Choroid plexus epithelial cell (primary cell): Measurements from ENCODE around the gene GRIA4.

ENCODE experiments used
- DNase-seq: peaks from one replicate; pipeline ENCODE4 v3.0.0-alpha.2; 2010; ENCODE audit warnings: low read depth
- H3K4me3 ChIP-seq: 2 replicates; pipeline ENCODE4 v1.5.1; 2011; ENCODE audit warnings: low read depth, mild to moderate bottlenecking, control low read depth, low read length, moderate library complexity
- TF ChIP-seq, protein P1 (sequence below): conservative IDR thresholded peaks from 2 replicates; pipeline ENCODE4 v1.5.1; 2011; ENCODE audit warnings: low read depth, mild to moderate bottlenecking, control low read depth, inconsistent platforms, low read length, moderate library complexity

The GRIA4 gene

DNA sequence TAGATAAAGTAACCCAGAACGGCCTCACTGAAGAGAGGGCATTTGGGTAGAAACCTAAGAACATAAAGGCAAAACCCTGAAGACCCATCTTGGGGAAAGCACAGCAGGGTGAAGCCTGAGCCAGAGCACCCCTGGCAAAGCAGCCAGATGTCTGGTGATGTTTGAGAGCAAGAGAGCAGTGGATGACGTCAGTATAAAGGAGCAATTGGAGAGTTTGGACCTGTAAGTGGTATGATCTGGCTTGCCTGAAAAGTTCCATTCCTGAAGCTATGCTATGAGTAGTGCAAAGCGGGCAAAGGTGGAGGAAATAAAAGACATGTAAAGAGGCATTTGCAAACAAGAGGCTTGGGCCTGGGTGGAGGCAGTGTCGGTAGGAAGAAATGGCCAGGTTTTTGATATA lies 244.4 kb downstream of the GRIA4 start:
- no peak overlapping the region for H3K4me3 ChIP-seq
- TF ChIP-seq, protein P1, sequence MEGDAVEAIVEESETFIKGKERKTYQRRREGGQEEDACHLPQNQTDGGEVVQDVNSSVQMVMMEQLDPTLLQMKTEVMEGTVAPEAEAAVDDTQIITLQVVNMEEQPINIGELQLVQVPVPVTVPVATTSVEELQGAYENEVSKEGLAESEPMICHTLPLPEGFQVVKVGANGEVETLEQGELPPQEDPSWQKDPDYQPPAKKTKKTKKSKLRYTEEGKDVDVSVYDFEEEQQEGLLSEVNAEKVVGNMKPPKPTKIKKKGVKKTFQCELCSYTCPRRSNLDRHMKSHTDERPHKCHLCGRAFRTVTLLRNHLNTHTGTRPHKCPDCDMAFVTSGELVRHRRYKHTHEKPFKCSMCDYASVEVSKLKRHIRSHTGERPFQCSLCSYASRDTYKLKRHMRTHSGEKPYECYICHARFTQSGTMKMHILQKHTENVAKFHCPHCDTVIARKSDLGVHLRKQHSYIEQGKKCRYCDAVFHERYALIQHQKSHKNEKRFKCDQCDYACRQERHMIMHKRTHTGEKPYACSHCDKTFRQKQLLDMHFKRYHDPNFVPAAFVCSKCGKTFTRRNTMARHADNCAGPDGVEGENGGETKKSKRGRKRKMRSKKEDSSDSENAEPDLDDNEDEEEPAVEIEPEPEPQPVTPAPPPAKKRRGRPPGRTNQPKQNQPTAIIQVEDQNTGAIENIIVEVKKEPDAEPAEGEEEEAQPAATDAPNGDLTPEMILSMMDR, result no peak
- no peak for DNase-seq

DNA sequence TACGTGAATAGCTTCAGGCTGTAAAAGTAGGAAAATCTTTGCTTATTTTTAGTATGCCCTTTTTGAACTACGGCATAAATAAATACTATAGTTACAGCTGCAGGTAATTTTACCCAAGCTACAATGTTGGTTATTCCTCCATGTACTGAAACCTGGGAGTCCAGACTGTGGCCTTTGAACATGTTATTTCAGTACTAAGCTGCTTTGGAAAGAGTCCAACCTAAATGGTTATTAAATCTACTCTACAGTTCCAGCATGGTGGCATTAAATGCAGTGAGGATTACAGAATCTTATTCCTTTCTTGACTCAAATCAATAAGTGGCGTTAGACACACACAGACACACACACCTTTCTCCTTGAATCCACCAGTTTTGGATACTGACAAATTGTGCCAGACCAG lies 247.1 kb downstream of the GRIA4 start:
- H3K4me3 ChIP-seq, result no peak overlapping the region
- TF ChIP-seq, protein P1, result no peak
- DNase-seq, result peak; percentile 19

DNA sequence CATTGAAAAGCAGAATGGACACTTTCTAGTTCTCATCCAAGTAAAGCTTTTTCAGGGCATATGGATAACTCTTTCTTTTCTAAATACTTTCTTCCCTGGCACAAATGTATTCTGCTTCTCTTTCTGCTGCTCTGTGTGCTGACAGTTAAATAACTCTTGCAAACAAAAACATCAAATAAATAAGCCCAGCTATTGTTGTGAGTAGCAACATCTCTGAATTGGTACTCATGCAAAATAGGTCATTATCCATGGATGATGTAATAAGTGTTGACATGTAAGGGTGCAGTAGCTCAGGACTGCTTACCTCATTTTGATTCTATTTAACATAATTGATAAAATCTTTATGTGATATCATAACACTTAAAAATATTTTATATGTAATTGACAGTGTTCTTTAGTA lies 247.9 kb downstream of the GRIA4 start:
- no peak for DNase-seq
- no peak overlapping the region for H3K4me3 ChIP-seq
- TF ChIP-seq, protein P1, result no peak

DNA sequence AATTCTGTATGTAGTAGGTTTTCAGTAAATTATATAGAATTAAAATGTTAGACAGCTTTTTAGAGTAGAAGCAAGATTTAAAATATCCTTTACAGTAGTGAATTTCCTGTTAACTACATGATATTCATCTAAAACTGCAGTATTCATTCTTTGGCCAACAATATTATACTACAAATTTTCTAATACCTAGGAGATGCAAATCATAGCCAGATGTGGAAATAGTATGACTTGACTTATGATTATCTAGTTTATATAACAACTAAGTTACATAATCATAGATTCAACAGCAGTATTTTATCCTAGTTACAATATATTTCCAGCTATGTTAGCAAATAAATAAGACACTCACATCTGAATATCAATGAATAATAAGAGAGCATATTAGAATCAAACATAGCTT lies 249.0 kb downstream of the GRIA4 start:
- H3K4me3 ChIP-seq, result no peak overlapping the region
- no peak for DNase-seq
- TF ChIP-seq, protein P1, result no peak

DNA sequence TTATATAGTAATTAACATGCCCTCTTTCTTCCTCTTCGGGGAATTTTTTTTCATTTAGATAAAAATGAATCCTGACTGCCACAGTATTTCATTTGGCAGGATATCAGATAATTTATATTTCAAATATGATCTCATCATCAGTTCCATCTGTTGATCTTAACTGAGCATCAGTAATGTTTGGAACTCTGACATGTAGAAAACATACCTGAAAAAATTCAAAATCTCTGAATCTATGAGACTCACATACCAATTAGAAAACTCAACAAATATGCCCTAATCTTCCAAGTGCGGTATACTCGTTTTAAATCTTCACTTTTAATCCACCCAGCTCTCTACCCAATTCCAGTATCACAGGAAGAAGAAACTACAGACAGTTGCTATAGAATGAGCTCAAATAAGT lies 250.2 kb downstream of the GRIA4 start:
- DNase-seq, result no peak

DNA sequence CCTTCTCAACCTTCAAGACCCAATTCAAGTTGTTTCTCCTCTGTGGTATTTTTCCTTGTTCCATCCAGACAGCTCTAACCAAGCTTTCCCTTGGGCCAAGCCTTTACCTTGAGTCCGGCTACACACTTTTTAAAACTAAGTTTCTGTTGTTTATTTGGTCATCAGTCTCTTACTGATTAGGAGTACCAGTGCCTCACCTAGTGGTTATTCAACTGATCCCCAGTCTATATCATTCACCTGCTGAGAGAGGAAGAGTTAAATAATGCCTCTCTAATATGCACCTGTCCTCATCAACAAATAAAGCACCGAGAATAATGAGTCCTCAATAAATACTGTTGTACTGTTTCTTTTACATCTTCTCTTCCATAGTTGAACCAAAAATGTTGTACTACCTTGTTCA lies 251.4 kb downstream of the GRIA4 start:
- peak; percentile 56 for DNase-seq
- no peak overlapping the region for H3K4me3 ChIP-seq
- TF ChIP-seq, protein P1, result peak; percentile 62

More for the DNA sequence above, 250.2 kb downstream of the GRIA4 start:
- TF ChIP-seq, protein P1, result no peak
- H3K4me3 ChIP-seq, result no peak overlapping the region

DNA sequence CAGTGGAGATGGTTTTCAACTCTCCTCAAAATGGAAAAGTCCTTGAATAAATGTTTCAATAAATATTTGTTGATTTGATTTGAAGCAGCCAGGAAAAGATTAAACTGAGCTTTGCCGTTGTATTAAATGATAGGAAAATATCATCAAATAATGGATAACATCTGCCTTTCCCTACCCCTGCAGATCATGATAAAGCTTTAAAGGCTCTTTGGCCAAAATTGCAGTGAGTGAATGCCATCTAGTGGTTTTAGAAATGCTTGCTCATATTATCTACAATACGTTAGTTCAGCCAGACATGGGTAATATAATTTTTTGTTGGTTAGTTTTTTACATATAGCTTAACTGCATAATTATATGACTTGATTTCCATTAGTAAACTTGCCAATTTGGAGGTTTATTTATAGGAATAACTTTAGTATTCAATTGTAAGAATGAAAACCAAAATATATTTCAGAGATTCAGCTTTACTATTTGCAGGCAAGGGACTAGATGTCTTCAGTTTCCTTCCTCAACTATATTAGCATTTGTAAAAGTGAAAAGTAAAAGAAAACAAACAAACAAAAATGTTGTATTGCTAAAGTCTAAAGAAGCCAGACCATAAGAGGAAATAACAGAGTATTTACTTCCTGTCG lies 253.0 kb downstream of the GRIA4 start:
- TF ChIP-seq, protein P1, result peak; percentile 72
- no peak overlapping the region for H3K4me3 ChIP-seq
- peak; percentile 80 for DNase-seq
